ENCODE data around the gene GPR78.

Gene GPR78

GRCh38 chr4:8587469-8588195 lies 7.4 kb downstream of the GPR78 start:
- DNase-seq, result no peak

GRCh38 chr4:8588196-8588470 lies 7.9 kb downstream of the GPR78 start:
- DNase-seq, result no peak

- no peak for DNase-seq
Observed at GRCh38 chr4:8589336-8589735, 9.1 kb downstream of the GPR78 start.

- no peak for DNase-seq
Observed at GRCh38 chr4:8589823-8590545, 9.8 kb downstream of the GPR78 start.

- no peak for DNase-seq
Observed at GRCh38 chr4:8590546-8590880, 10.3 kb downstream of the GPR78 start.

- DNase-seq, result no peak
Observed at GRCh38 chr4:8591114-8591513, 10.9 kb downstream of the GPR78 start.

GRCh38 chr4:8591626-8592365 lies 11.6 kb downstream of the GPR78 start:
- DNase-seq, result no peak

GRCh38 chr4:8592366-8593263 lies 12.4 kb downstream of the GPR78 start, which contains the start of gene CPZ:
CPZ (plus strand) TSS chr4:8592765; CDS start chr4:8592834, 69 bp downstream.
- no peak for DNase-seq

GRCh38 chr4:8593264-8594096 lies 13.3 kb downstream of the GPR78 start:
- no peak for DNase-seq

- no peak for DNase-seq
Observed at GRCh38 chr4:8594097-8595038, 14.2 kb downstream of the GPR78 start.

- no peak for DNase-seq
Observed at GRCh38 chr4:8595237-8596087, 15.3 kb downstream of the GPR78 start.

GRCh38 chr4:8596891-8597290 lies 16.7 kb downstream of the GPR78 start:
- no peak for DNase-seq

- DNase-seq, result no peak
Observed at GRCh38 chr4:8597319-8597718, 17.1 kb downstream of the GPR78 start.

- DNase-seq, result no peak
Observed at GRCh38 chr4:8597791-8598190, 17.6 kb downstream of the GPR78 start.

GRCh38 chr4:8598391-8599090 lies 18.3 kb downstream of the GPR78 start:
- DNase-seq, result no peak

- DNase-seq, result no peak
Observed at GRCh38 chr4:8599091-8599460, 18.9 kb downstream of the GPR78 start.

GRCh38 chr4:8599657-8600056 lies 19.5 kb downstream of the GPR78 start:
- DNase-seq, result no peak

GRCh38 chr4:8600266-8600665 lies 20.1 kb downstream of the GPR78 start:
- DNase-seq, result no peak

- DNase-seq, result no peak
Observed at GRCh38 chr4:8600686-8601085, 20.5 kb downstream of the GPR78 start.
